ENCODE measurements around the gene SUN1.
"Not testable (repeated sequence)": the region's sequence is repeated elsewhere in the genome, so short reads cannot be mapped to it uniquely, and the experiment has no call there.

The SUN1 gene

DNA sequence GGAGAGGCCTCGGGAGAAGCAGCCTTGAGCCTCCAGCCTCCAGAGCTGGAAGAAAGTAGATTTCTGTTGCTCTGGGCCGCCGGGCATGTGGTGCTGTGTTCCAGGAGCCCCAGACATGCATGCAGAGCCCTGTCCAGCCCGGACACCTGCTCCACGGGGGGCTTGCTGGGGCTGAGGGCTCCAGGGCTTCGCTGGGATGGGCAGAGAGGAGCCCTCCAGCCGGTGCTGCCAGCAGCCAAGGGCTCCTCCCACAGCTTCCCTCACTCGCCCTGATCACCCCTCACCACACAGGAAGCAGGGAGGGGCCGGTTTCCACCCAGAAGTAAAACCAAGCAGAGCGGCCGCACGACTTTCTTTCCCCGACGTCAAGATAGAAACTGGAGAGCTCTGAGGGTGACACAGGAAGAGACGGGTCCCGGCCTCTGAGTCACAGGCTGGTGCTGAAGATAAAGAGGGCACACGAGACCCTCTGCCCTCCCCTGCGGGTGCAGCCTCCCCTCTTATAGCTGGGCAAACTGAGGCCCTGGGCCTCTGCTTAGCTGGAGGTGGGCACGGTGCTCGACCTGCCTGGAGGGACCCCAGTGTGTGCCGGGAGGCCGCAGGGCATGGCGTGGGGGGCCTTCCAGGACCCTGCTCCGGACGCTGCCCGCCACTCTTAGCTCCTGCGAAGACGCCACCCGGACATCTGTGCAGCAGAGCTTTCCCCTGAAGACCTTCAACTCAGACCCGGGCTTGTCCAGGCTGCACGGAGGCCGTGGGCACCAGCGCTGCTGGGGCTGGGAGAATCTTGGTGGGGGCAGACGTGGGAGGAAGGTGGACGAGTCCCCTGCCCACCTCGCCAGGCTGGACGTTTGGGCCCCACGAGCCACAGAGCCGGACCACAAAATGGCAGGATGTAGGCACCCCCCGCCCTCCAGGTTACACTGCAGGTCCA, 91.1 kb downstream of the SUN1 start:
- peak; percentile 86 for DNase-seq

DNA sequence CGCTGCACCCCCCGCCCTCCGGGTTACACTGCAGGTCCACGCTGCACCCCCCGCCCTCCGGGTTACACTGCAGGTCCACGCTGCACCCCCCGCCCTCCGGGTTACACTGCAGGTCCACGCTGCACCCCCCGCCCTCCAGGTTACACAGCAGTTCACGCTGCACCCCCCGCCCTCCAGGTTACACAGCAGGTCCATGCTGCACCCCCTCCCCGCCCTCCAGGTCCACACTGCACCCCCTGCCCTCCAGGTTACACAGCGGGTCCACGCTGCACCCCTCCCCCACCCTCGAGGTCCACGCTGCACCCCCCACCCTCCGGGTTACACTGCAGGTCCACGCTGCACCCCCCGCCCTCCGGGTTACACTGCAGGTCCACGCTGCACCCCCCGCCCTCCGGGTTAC, 91.8 kb downstream of the SUN1 start:
- DNase-seq, result not testable (repeated sequence)
